Measurements from ENCODE around the gene PARM1.

PARM1 gene

DNA sequence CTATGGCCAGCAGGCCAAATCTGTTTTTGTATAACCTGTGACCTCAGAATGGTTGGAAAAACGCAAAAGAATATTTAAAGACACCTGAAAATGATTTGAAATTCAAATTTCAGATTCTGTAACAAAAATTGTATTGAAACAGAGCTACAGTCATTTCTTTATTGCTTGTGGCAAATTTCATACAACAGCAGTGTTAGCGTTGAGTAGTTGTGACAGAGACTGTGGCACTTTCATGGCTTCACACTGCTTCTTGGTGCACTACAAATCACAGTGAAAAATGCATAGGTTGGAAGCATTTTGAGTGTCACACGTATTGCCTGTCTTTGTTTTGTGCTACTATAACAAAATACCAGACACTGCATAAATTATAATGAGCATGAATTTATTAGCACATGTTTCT is 12.2 kb upstream of the PARM1 start:
- ChIA-PET CTCF (interaction anchor here (0.9 to 1.8 kb wide), 2 partner anchors 18 to 33 kb away, joined by 3 to 5 read pairs; no protein-coding TSS in a partner anchor), POLR2A (no interaction called here)
- TF ChIP-seq, protein P1, sequence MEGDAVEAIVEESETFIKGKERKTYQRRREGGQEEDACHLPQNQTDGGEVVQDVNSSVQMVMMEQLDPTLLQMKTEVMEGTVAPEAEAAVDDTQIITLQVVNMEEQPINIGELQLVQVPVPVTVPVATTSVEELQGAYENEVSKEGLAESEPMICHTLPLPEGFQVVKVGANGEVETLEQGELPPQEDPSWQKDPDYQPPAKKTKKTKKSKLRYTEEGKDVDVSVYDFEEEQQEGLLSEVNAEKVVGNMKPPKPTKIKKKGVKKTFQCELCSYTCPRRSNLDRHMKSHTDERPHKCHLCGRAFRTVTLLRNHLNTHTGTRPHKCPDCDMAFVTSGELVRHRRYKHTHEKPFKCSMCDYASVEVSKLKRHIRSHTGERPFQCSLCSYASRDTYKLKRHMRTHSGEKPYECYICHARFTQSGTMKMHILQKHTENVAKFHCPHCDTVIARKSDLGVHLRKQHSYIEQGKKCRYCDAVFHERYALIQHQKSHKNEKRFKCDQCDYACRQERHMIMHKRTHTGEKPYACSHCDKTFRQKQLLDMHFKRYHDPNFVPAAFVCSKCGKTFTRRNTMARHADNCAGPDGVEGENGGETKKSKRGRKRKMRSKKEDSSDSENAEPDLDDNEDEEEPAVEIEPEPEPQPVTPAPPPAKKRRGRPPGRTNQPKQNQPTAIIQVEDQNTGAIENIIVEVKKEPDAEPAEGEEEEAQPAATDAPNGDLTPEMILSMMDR (IDR thresholded peaks at IDR 0.05; ENCODE audit: control extremely low read depth, extremely low read depth, low read depth, missing control alignments): no peak
- no peak for DNase-seq (ENCODE audit: extremely low spot score)

DNA sequence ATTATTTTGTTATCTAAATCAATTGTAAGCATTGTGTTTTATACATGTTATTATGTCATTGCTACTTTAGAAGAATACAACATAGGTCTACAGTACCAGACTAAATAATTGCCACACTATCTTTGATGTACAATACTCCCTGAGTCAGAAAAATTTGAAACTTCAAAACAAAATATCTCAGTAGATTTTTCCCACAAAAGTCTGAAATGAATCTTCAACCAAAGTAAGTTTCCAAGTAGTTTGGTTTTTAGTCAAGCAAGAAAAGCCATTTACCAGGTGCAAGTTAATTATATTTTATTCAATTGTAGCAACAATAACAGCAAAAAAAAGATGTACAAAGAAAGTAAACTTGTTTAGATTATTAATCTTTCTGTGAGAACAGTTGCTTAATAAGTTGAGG is 11.4 kb upstream of the PARM1 start:
- ChIA-PET POLR2A (no interaction called here), CTCF (no interaction called here)
- TF ChIP-seq, protein P1 (IDR thresholded peaks at IDR 0.05; ENCODE audit: control extremely low read depth, extremely low read depth, low read depth, missing control alignments): no peak
- no peak for DNase-seq (ENCODE audit: extremely low spot score)

DNA sequence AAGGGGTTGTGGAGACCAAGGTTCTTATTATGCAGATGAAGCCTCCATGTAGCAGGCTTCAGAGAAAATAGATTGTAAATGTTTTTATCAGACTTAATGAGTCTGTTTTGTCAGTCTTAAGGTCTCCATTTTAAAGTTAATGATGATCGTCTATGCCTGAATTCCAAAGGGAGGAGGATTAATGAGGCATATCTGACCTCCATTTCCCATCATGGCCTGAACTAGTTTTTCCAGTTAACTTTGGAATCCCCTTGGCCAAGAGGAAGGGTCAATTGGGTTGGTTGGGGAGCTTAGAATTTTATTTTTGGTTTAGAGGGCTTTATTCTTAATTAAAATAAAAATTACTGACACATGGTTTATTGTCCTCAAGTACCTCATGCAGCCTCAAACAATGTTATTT is 6.9 kb upstream of the PARM1 start:
- POLR2A ChIA-PET: no interaction called here
- DNase-seq (ENCODE audit: extremely low spot score): no peak
- CTCF ChIA-PET: no interaction called here
- TF ChIP-seq, protein P1 (IDR thresholded peaks at IDR 0.05; ENCODE audit: control extremely low read depth, extremely low read depth, low read depth, missing control alignments): no peak

DNA sequence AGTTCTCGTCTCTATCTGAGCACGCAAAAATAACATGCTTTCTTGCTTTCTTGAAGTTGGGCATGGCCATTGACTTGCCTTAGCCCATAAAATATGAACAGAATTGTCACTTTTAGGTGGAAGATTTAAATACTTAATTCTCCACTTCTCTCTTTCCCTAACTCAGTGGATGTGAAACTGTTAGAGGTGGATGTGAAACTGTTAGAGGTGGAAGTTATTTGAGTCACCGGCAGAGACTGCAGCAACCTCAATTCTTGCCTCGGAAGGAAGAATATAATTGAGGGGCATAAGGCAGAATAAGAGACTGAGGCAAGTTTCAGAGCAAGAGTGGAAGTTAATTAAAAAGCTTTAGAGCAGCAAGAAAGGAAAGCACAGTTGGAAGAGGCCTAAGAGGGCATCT is 2.8 kb upstream of the PARM1 start:
- CTCF ChIA-PET: no interaction called here
- no peak for DNase-seq (ENCODE audit: extremely low spot score)
- POLR2A ChIA-PET: no interaction called here

DNA sequence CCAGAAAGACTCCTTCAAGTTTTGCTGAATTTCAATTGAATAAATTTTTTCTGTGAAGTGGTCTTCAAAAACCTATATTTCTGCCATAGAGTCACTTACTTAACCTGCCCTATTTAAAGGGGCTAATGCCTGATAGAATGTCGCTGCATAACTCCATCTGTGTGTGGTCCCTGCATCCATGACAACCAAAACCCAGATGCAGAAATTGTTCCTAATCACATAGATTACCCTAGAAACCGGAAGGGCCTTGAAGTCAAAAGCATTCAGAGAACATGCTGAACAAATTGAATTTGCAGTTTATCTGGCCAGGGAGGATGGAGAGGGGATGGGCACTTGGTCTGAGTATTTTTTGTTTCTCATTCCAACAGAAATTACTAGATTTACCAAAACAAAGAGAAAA is 1.5 kb upstream of the PARM1 start:
- ChIA-PET POLR2A (no interaction called here), CTCF (interaction anchor here (1.1 to 1.3 kb wide), 3 partner anchors 12 to 356 kb away, joined by 3 to 8 read pairs (median 4); no protein-coding TSS in a partner anchor)
- no peak for DNase-seq (ENCODE audit: extremely low spot score)
- TF ChIP-seq, protein P1 (IDR thresholded peaks at IDR 0.05; ENCODE audit: control extremely low read depth, extremely low read depth, low read depth, missing control alignments): no peak

More for the DNA sequence above, 2.8 kb upstream of the PARM1 start:
- TF ChIP-seq, protein P1 (IDR thresholded peaks at IDR 0.05; ENCODE audit: control extremely low read depth, extremely low read depth, low read depth, missing control alignments): no peak

DNA sequence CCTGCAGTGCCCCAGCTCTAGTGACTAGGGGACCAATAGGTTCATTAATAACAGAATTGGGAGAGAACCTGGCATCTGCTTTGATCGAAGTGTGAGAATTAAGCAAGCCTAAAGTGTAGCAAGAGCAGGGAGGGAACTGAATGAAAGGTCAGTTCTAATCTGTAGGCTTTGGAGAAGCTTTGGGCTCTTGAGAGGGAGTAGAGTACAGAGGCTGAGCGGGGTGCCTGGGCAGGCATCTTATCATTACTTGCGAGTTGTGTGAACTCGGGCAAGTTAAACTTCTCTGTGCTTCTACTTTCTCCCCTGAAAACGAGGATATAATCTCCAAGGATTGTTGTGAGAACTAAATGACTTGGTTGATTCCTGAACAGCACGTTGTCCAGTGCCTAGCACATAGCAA is 906 bp upstream of the PARM1 start:
- ChIA-PET CTCF (interaction anchor here (0.9 to 1.8 kb wide), 9 partner anchors 9 to 538 kb away, joined by 3 to 8 read pairs (median 4); no protein-coding TSS in a partner anchor), POLR2A (no interaction called here)
- TF ChIP-seq, protein P1 (IDR thresholded peaks at IDR 0.05; ENCODE audit: control extremely low read depth, extremely low read depth, low read depth, missing control alignments): no peak
- DNase-seq (ENCODE audit: extremely low spot score): no peak
